ENCODE measurements around the gene CLSTN1. TPM values are rescaled to one million over a fixed set of nuclear protein-coding genes. Genes with fewer than 3 reads are reported as not detected.
"Not testable (repeated sequence)": the region's sequence is repeated elsewhere in the genome, so short reads cannot be mapped to it uniquely, and the experiment has no call there.

Gene CLSTN1
- polyA plus RNA-seq, 1 of the 3 experiments (the other 2 are of a cell fraction): 59.6 TPM

DNA sequence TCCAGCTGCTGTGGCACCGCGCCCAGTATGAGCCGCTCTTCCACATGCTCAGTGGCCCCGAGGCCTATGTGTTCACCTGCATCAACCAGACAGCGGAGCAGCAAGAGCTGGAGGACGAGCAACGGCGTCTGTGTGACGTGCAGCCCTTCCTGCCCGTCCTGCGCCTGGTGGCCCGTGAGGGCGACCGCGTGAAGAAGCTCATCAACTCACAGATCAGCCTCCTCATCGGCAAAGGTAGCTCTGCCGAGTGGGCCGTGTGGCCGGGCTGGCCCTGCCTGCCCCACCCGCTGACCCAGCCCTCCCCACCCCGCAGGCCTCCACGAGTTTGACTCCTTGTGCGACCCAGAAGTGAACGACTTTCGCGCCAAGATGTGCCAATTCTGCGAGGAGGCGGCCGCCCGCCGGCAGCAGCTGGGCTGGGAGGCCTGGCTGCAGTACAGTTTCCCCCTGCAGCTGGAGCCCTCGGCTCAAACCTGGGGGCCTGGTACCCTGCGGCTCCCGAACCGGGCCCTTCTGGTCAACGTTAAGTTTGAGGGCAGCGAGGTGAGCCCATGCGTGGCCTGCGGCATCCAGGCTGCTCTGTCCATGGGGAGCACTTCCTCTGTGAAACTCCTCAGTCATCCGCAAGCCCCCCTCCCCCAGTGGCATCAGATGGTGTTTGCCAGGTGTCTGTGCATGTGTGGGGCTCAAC is 108.1 kb downstream of the CLSTN1 start:
- no peaks in the 10 kb centered on the region for H3K9me3 ChIP-seq
- H3K36me3 ChIP-seq (replicated peaks in 1 of 2; ENCODE audit: control insufficient read depth in 1 of 2, insufficient read depth in 2 of 2, low read length in 1 of 2): no peaks in the 10 kb centered on the region
- no peak overlapping the region for H3K9ac ChIP-seq
- DNase-seq: no peak
- H3F3A ChIP-seq (replicated peaks; ENCODE audit: insufficient read depth): no peaks in the 10 kb centered on the region
- H3K27me3 ChIP-seq (ENCODE audit: insufficient read depth): no peaks in the 10 kb centered on the region
- no peak for TF ChIP-seq FOXM1 (IDR thresholded peaks at IDR 0.05; ENCODE audit: low read depth)
- TF ChIP-seq JUND (IDR thresholded peaks at IDR 0.05): no peak
- no peak for TF ChIP-seq USF2 (IDR thresholded peaks at IDR 0.05; ENCODE audit: borderline replicate concordance, low read depth, low read length)
- TF ChIP-seq FOSL2 (IDR thresholded peaks at IDR 0.05; ENCODE audit: borderline replicate concordance, low read depth): no peak
- no peak for TF ChIP-seq TEAD4 (IDR thresholded peaks at IDR 0.05; ENCODE audit: borderline replicate concordance, insufficient read depth)
- TF ChIP-seq RCOR1 (IDR thresholded peaks at IDR 0.05; ENCODE audit: low read length): no peak
- POLR2A ChIA-PET: no interaction called here
- H3K27ac ChIP-seq (ENCODE audit: low read depth in 2 of 2, low read length in 1 of 2): no peak overlapping the region
- CTCF ChIA-PET: interaction anchor here (0.9 to 2.1 kb wide), 5 partner anchors 10 to 69 kb away, joined by 3 to 10 read pairs (median 3); no protein-coding TSS in a partner anchor
- no peak overlapping the region for H3K4me2 ChIP-seq
- WGBS (ENCODE audit: low lambda C conversion rate): 94% methylated on average over 19 of the region's 40 CpGs
- peaks cover 2 to 9% of the 10 kb centered on the region in 2 experiments; a peak in 2 of 4 replicates for H3K4me1 ChIP-seq (ENCODE audit: control insufficient read depth in 1 of 2, insufficient read depth in 2 of 2, low read depth in 1 of 2, low read length in 1 of 2)
- no peaks in the 10 kb centered on the region for H4K20me1 ChIP-seq (ENCODE audit: insufficient read depth)
- no peaks in the 10 kb centered on the region for H3K79me2 ChIP-seq (ENCODE audit: insufficient read depth)
- no peak overlapping the region for H3K4me3 ChIP-seq (ENCODE audit: low read depth in 2 of 2, low read length in 1 of 2)
- no peak overlapping the region for H2AFZ ChIP-seq (ENCODE audit: low read depth)
- H3K9me2 ChIP-seq: no peaks in the 10 kb centered on the region

GRCh38 chr1:9714257-9714718 is 109.5 kb downstream of the CLSTN1 start:
- POLR2A ChIA-PET: no interaction called here
- TF ChIP-seq TEAD4 (IDR thresholded peaks at IDR 0.05; ENCODE audit: borderline replicate concordance, insufficient read depth) (no peak), ELF1 (IDR thresholded peaks at IDR 0.05) (no peak), NRF1 (IDR thresholded peaks at IDR 0.05; ENCODE audit: low read depth, low read length) (no peak), JUND (IDR thresholded peaks at IDR 0.05) (no peak), RXRA (IDR thresholded peaks at IDR 0.05; ENCODE audit: borderline replicate concordance, low read depth) (no peak)
- Histone ChIP-seq H2AFZ (ENCODE audit: low read depth) (no peak overlapping the region), H3K36me3 (replicated peaks in 1 of 2; ENCODE audit: control insufficient read depth in 1 of 2, insufficient read depth in 2 of 2, low read length in 1 of 2) (no peaks in the 10 kb centered on the region), H3K9ac (no peak overlapping the region), H3K79me2 (ENCODE audit: insufficient read depth) (no peaks in the 10 kb centered on the region), H3K9me2 (no peaks in the 10 kb centered on the region), H3K4me2 (no peak overlapping the region), H3K27ac (ENCODE audit: low read depth in 2 of 2, low read length in 1 of 2) (no peak overlapping the region), H3F3A (replicated peaks; ENCODE audit: insufficient read depth) (no peaks in the 10 kb centered on the region), H3K9me3 (no peaks in the 10 kb centered on the region), H3K27me3 (ENCODE audit: insufficient read depth) (no peaks in the 10 kb centered on the region), H3K4me3 (ENCODE audit: low read depth in 2 of 2, low read length in 1 of 2) (no peak overlapping the region), H4K20me1 (ENCODE audit: insufficient read depth) (no peaks in the 10 kb centered on the region), H3K4me1 (ENCODE audit: control insufficient read depth in 1 of 2, insufficient read depth in 2 of 2, low read depth in 1 of 2, low read length in 1 of 2) (peaks cover 2 to 5% of the 10 kb centered on the region in 2 experiments; a peak in 2 of 4 replicates)
- CTCF ChIA-PET: interaction anchor here (0.6 to 2.0 kb wide), 4 partner anchors 11 to 1130 kb away, joined by 3 to 8 read pairs (median 3); no protein-coding TSS in a partner anchor
- no peak for DNase-seq
- 92% methylated on average over 6 of the region's 6 CpGs for WGBS (ENCODE audit: low lambda C conversion rate)

GRCh38 chr1:9712767-9713166 is 111.0 kb downstream of the CLSTN1 start:
- DNase-seq; H4K20me1 ChIP-seq (ENCODE audit: insufficient read depth); H3K4me2 ChIP-seq; H3K9ac ChIP-seq; H2AFZ ChIP-seq (ENCODE audit: low read depth); H3K36me3 ChIP-seq (replicated peaks in 1 of 2; ENCODE audit: control insufficient read depth in 1 of 2, insufficient read depth in 2 of 2, low read length in 1 of 2); H3K9me2 ChIP-seq; H3K79me2 ChIP-seq (ENCODE audit: insufficient read depth); H3K27me3 ChIP-seq (ENCODE audit: insufficient read depth); POLR2A ChIA-PET; H3K27ac ChIP-seq (ENCODE audit: low read depth in 2 of 2, low read length in 1 of 2); H3K4me1 ChIP-seq (ENCODE audit: control insufficient read depth in 1 of 2, insufficient read depth in 2 of 2, low read depth in 1 of 2, low read length in 1 of 2); H3K4me3 ChIP-seq (ENCODE audit: low read depth in 2 of 2, low read length in 1 of 2); H3K9me3 ChIP-seq; H3F3A ChIP-seq (replicated peaks; ENCODE audit: insufficient read depth): not testable (repeated sequence)
- CTCF ChIA-PET: interaction anchor here (0.8 to 2.0 kb wide), 3 partner anchors 8 to 13 kb away, joined by 3 to 8 read pairs (median 3); no protein-coding TSS in a partner anchor
- WGBS (ENCODE audit: low lambda C conversion rate): 92% methylated on average over 7 of the region's 7 CpGs

All from SK-N-SH (cell line).